Measurements from ENCODE around the gene ENDOV.
A peak's percentile ranks its signal among the peaks of the same experiment; 100 is the strongest.

Gene ENDOV

GRCh38 chr17:80455336-80455710 is 40.4 kb downstream of the ENDOV start:
- peak; percentile 38 for DNase-seq
- H3K27ac ChIP-seq = peak overlapping the region; percentile 93
- H3K4me3 ChIP-seq (ENCODE audit: low read depth, low read length) = peak overlapping the region; percentile 69
- H3K27me3 ChIP-seq (replicated peaks) = no peaks in the 10 kb centered on the region
- H3K36me3 ChIP-seq (replicated peaks) = no peaks in the 10 kb centered on the region
- TF ChIP-seq CTCF (IDR thresholded peaks at IDR 0.05; ENCODE audit: low read depth, low read length, missing control alignments) = no peak
- in situ Hi-C loops (cut with HindIII; ENCODE audit: low pct_ligation_motif_present, low sequenced_read_pairs) = no loop called here

- H3K27me3 ChIP-seq (replicated peaks) = no peaks in the 10 kb centered on the region
- no peak for DNase-seq
- in situ Hi-C loops (cut with HindIII; ENCODE audit: low pct_ligation_motif_present, low sequenced_read_pairs) = no loop called here
- no peak overlapping the region for H3K27ac ChIP-seq
- H3K36me3 ChIP-seq (replicated peaks) = no peaks in the 10 kb centered on the region
- TF ChIP-seq CTCF (IDR thresholded peaks at IDR 0.05; ENCODE audit: low read depth, low read length, missing control alignments) = no peak
- H3K4me3 ChIP-seq (ENCODE audit: low read depth, low read length) = no peak overlapping the region
Observed at GRCh38 chr17:80455784-80456183, 40.8 kb downstream of the ENDOV start.

GRCh38 chr17:80456465-80457235 is 41.7 kb downstream of the ENDOV start:
- no peak for DNase-seq
- H3K27ac ChIP-seq = no peak overlapping the region
- H3K27me3 ChIP-seq (replicated peaks) = no peaks in the 10 kb centered on the region
- no peak overlapping the region for H3K4me3 ChIP-seq (ENCODE audit: low read depth, low read length)
- H3K36me3 ChIP-seq (replicated peaks) = no peaks in the 10 kb centered on the region
- in situ Hi-C loops (cut with HindIII; ENCODE audit: low pct_ligation_motif_present, low sequenced_read_pairs) = no loop called here
- no peak for TF ChIP-seq CTCF (IDR thresholded peaks at IDR 0.05; ENCODE audit: low read depth, low read length, missing control alignments)

GRCh38 chr17:80457236-80457856 is 42.4 kb downstream of the ENDOV start:
- no peaks in the 10 kb centered on the region for H3K27me3 ChIP-seq (replicated peaks)
- no peaks in the 10 kb centered on the region for H3K36me3 ChIP-seq (replicated peaks)
- TF ChIP-seq CTCF (IDR thresholded peaks at IDR 0.05; ENCODE audit: low read depth, low read length, missing control alignments) = no peak
- DNase-seq = no peak
- in situ Hi-C loops (cut with HindIII; ENCODE audit: low pct_ligation_motif_present, low sequenced_read_pairs) = no loop called here
- no peak overlapping the region for H3K4me3 ChIP-seq (ENCODE audit: low read depth, low read length)
- H3K27ac ChIP-seq = no peak overlapping the region

GRCh38 chr17:80458016-80458415 is 43.0 kb downstream of the ENDOV start:
- H3K27ac ChIP-seq = no peak overlapping the region
- H3K36me3 ChIP-seq (replicated peaks) = no peaks in the 10 kb centered on the region
- TF ChIP-seq CTCF (IDR thresholded peaks at IDR 0.05; ENCODE audit: low read depth, low read length, missing control alignments) = no peak
- DNase-seq = no peak
- H3K4me3 ChIP-seq (ENCODE audit: low read depth, low read length) = no peak overlapping the region
- no peaks in the 10 kb centered on the region for H3K27me3 ChIP-seq (replicated peaks)
- in situ Hi-C loops (cut with HindIII; ENCODE audit: low pct_ligation_motif_present, low sequenced_read_pairs) = no loop called here

All from brain microvascular endothelial cell (primary cell).